GM12878 (cell line): ENCODE measurements around the gene RTCA. TPM values are rescaled to one million over a fixed set of nuclear protein-coding genes. Genes with fewer than 3 reads are reported as not detected.

Source experiments
- ATAC-seq: fragments of 200-7000 bp; cut with Tn5 transposase; 3 replicates; pipeline ENCODE4 v1.9.1; 2020; ENCODE audit warnings: mild to moderate bottlenecking, moderate library complexity
- BruUV-seq: library from RNA; stranded (reverse); fragments of 400-500 nt; replicated peaks from 2 replicates; lab custom pipeline; 2021; lab: Mats Ljungman, UMichigan
- CTCF ChIA-PET: fragments of 300-600 bp; sonication (Branson Sonifier 250); formaldehyde crosslinking; extraction: SDS; loops from one replicate; lab custom pipeline; 2021; ENCODE audit warnings: inconsistent platforms; lab: Yijun Ruan, JAX
- POLR2A ChIA-PET: fragments of 350-600 bp; formaldehyde crosslinking; extraction: SDS; loops from one replicate; lab custom pipeline; 2021; ENCODE audit warnings: inconsistent platforms; lab: Charles Lee
- RAD21 ChIA-PET: fragments of 300-600 bp; sonication (Branson Sonifier 250); formaldehyde crosslinking; loops from one replicate; lab custom pipeline; 2023; ENCODE audit warnings: antibody characterized with exemption; ENCODE audit not compliant: unreplicated experiment; lab: Charles Lee
- SMC1A ChIA-PET: fragments of 300-600 bp; sonication (Branson Sonifier 250); formaldehyde crosslinking; loops from one replicate; lab custom pipeline; 2023; ENCODE audit not compliant: unreplicated experiment, uncharacterized antibody; lab: Charles Lee
- DNase-seq: peaks from one replicate; pipeline ENCODE4 v3.0.0-alpha.2; 2011; ENCODE audit warnings: low read depth, low spot score
- FAIRE-seq: peaks from 3 replicates; lab custom pipeline; 2011; peaks lifted over from hg19 to GRCh38; lab: Jason Lieb, UNC
- H2AFZ ChIP-seq: 2 replicates; pipeline ENCODE4 v1.6.0; 2011; ENCODE audit warnings: low read depth, low read length, control low read depth; ENCODE audit not compliant: control insufficient read depth
- H3K27ac ChIP-seq: 2 replicates; pipeline ENCODE4 v1.5.1; 2011; ENCODE audit warnings: control low read depth; ENCODE audit not compliant: control insufficient read depth, insufficient read depth
- H3K27me3 ChIP-seq, 2 experiments: replicated peaks in 1 of 2; 2 replicates each; pipeline versions ENCODE4 v1.6.0 to v1.6.1; 2011; ENCODE audit warnings: low read length in 1 of 2; ENCODE audit not compliant: control insufficient read depth in 2 of 2, insufficient read depth in 2 of 2
- H3K36me3 ChIP-seq, 2 experiments: 2 replicates each; pipeline ENCODE4 v1.5.1; 2011; ENCODE audit warnings: low read length in 1 of 2; ENCODE audit not compliant: control insufficient read depth in 2 of 2, insufficient read depth in 2 of 2
- H3K4me1 ChIP-seq: 2 replicates; pipeline ENCODE4 v1.6.1; 2011; ENCODE audit warnings: mild to moderate bottlenecking, low read length, moderate library complexity, mixed read lengths; ENCODE audit not compliant: control insufficient read depth, insufficient read depth
- H3K4me2 ChIP-seq: 2 replicates; pipeline ENCODE4 v1.6.0; 2011; ENCODE audit warnings: control low read depth; ENCODE audit not compliant: control insufficient read depth, insufficient read depth
- H3K4me3 ChIP-seq: fragments of 200-600 bp; sonication (generic); 2 replicates; pipeline ENCODE4 v1.5.1; 2016
- H3K79me2 ChIP-seq: 2 replicates; pipeline ENCODE4 v1.6.0; 2011; ENCODE audit warnings: low read length; ENCODE audit not compliant: control insufficient read depth, insufficient read depth
- H3K9ac ChIP-seq: 2 replicates; pipeline ENCODE4 v1.8.0; 2011; ENCODE audit warnings: low read length, control low read depth, mixed read lengths; ENCODE audit not compliant: control insufficient read depth, insufficient read depth
- H3K9me3 ChIP-seq: replicated peaks from 3 replicates; pipeline ENCODE4 v1.5.1; 2011; ENCODE audit warnings: mild to moderate bottlenecking, low read length; ENCODE audit not compliant: control insufficient read depth, insufficient read depth
- H4K20me1 ChIP-seq: 2 replicates; pipeline ENCODE4 v1.6.0; 2011; ENCODE audit not compliant: control insufficient read depth, insufficient read depth
- BMI1 ChIP-seq: fragments of 450-650 bp; IDR thresholded peaks from 2 replicates; pipeline ENCODE4 v1.6.1; 2016; ENCODE audit warnings: mild to moderate bottlenecking, moderate library complexity, borderline replicate concordance
- CBX3 ChIP-seq: fragments of 200-600 bp; sonication (generic); IDR thresholded peaks from 2 replicates; pipeline ENCODE4 v1.6.1; 2016; ENCODE audit warnings: low read depth, borderline replicate concordance
- CEBPZ ChIP-seq: fragments of 150-350 bp; IDR thresholded peaks from 2 replicates; pipeline ENCODE4 v1.6.1; 2016; ENCODE audit warnings: low read depth, low read length
- DPF2 ChIP-seq: fragments of 450-650 bp; IDR thresholded peaks from 2 replicates; pipeline ENCODE4 v1.6.1; 2017; ENCODE audit warnings: mild to moderate bottlenecking
- E2F8 ChIP-seq: fragments of 450-650 bp; IDR thresholded peaks from 2 replicates; pipeline ENCODE4 v1.6.1; 2018; ENCODE audit warnings: mild to moderate bottlenecking, low read depth, moderate library complexity; ENCODE audit not compliant: partially characterized antibody
- HDAC2 ChIP-seq: fragments of 200-600 bp; sonication (generic); IDR thresholded peaks from 2 replicates; pipeline ENCODE4 v1.6.1; 2017
- KAT2A ChIP-seq: conservative IDR thresholded peaks from 2 replicates; pipeline ENCODE4 v1.6.1; 2011; ENCODE audit warnings: low read depth, low read length; ENCODE audit not compliant: control insufficient read depth
- MTA3 ChIP-seq: IDR thresholded peaks from 2 replicates; pipeline ENCODE4 v1.6.1; 2012; ENCODE audit warnings: low read length, inconsistent platforms, borderline replicate concordance
- NRF1 ChIP-seq: conservative IDR thresholded peaks from 2 replicates; pipeline ENCODE4 v1.6.1; 2011; ENCODE audit warnings: mild to moderate bottlenecking, low read depth, low read length, improper control_type of control experiment
- RAD51 ChIP-seq: fragments of 450-650 bp; IDR thresholded peaks from 2 replicates; pipeline ENCODE4 v1.6.1; 2016; ENCODE audit warnings: moderate library complexity, mild to moderate bottlenecking, inconsistent platforms
- RCOR1 ChIP-seq: conservative IDR thresholded peaks from 2 replicates; pipeline ENCODE4 v1.6.1; 2012; ENCODE audit warnings: low read depth, low read length, improper control_type of control experiment
- SPI1 ChIP-seq: IDR thresholded peaks from 2 replicates; pipeline ENCODE4 v1.6.1; 2011; ENCODE audit warnings: low read depth, mild to moderate bottlenecking, low read length, moderate library complexity, borderline replicate concordance; ENCODE audit not compliant: insufficient read depth
- SUZ12 ChIP-seq: fragments of 200-600 bp; sonication (generic); IDR thresholded peaks from one replicate; pipeline ENCODE4 v1.6.1; 2018; ENCODE audit warnings: antibody characterized with exemption, mild to moderate bottlenecking; ENCODE audit not compliant: unreplicated experiment
- ZNF622 ChIP-seq: fragments of 450-650 bp; IDR thresholded peaks from 2 replicates; pipeline ENCODE4 v1.6.1; 2017; ENCODE audit warnings: mild to moderate bottlenecking, inconsistent platforms
- WGBS: methylation state at CpG from one replicate; pipeline ENCODE4 v1.1.6; 2016; ENCODE audit warnings: low lambda C conversion rate; ENCODE audit not compliant: insufficient replicate concordance, insufficient coverage; ENCODE audit errors: missing lambda C conversion rate; 5-methylcytosine and 5-hydroxymethylcytosine counted together
- in situ Hi-C: fragments of 300-500 bp; cut with MboI; formaldehyde crosslinking; loops from 9 replicates; pipeline ENCODE4 v1.14.3; 2018; ENCODE audit warnings: mixed read lengths
- intact Hi-C: fragments of 100-400 bp; cut with micrococcal nuclease; formaldehyde crosslinking; loops from one replicate; pipeline ENCODE4 v1.14.2; 2022; ENCODE audit not compliant: unreplicated experiment
- polyA plus RNA-seq, 11 experiments: library from polyadenylated mRNA; depleted of rRNA in 4 of 11; unstranded in 6 of 11; stranded (reverse) in 5 of 11; fragments of >200 nt; fragmentation: Nextera tagmentation in 4 of 11; fragmentation: Illumina TruSeq in 1 of 11; extraction: Ambion mirVana in 4 of 11; extraction: Trizol in 1 of 11; gene quantifications; 1 replicate in 1 of 11; 2 replicates in 10 of 11; pipeline versions ENCODE4 v1.2.1 to v1.2.3, GENCODE V29; 2011 to 2016; ENCODE audit warnings: inconsistent platforms in 2 of 11, missing spikeins in 2 of 11, low read depth in 1 of 11
- total RNA-seq, 4 experiments: library from RNA; depleted of rRNA in 3 of 4; stranded (reverse); fragments of >200 nt in 3 of 4; fragmentation: Illumina TruSeq in 1 of 4; extraction: Trizol in 1 of 4; gene quantifications; 2 replicates each; pipeline versions ENCODE4 v1.2.1 to v1.2.3, GENCODE V29; 2013 to 2021

The RTCA gene
- total and polyA plus RNA-seq, 10 of the 15 experiments (the other 5 are each of a cell fraction or from before 2014, with no cell fraction given) = 10.3 to 63.5 (median 37.3) TPM

GRCh38 chr1:100304227-100304626, 38.2 kb downstream of the RTCA start:
- ChIA-PET CTCF (no interaction called here), SMC1A (interaction anchor here (1.5 kb wide), 1 partner anchor 155 kb away, joined by 3 read pairs; no protein-coding TSS in a partner anchor), RAD21 (no interaction called here), POLR2A (no interaction called here)
- H3K4me2 ChIP-seq = no peak overlapping the region
- in situ Hi-C loops (no loop called here), intact Hi-C loops (no loop called here)
- no peak overlapping the region for H2AFZ ChIP-seq
- DNase-seq (no peak), FAIRE-seq (no peak), ATAC-seq (no peak)
- no peaks in the 10 kb centered on the region for H3K79me2 ChIP-seq
- no TSS peak for BruUV-seq
- TF ChIP-seq NRF1 (no peak), RAD51 (no peak), KAT2A (no peak), CBX3 (no peak), MTA3 (no peak), SUZ12 (no peak), HDAC2 (no peak), DPF2 (no peak), SPI1 (no peak), RCOR1 (no peak), BMI1 (no peak), ZNF622 (no peak), E2F8 (no peak), CEBPZ (no peak)
- no peak overlapping the region for H3K27ac ChIP-seq
- no peaks in the 10 kb centered on the region for H3K9me3 ChIP-seq
- H3K9ac ChIP-seq = no peak overlapping the region
- H4K20me1 ChIP-seq = no peaks in the 10 kb centered on the region
- H3K36me3 ChIP-seq = no peaks in the 10 kb centered on the region
- H3K4me1 ChIP-seq = no peaks in the 10 kb centered on the region
- WGBS = 30% methylated on average over 2 of the region's 2 CpGs
- H3K4me3 ChIP-seq = no peak overlapping the region
- H3K27me3 ChIP-seq = no peaks in the 10 kb centered on the region
